Thyroid gland (tissue), 4 donors: ENCODE measurements around the gene GEMIN2. TPM values are rescaled to one million over a fixed set of nuclear protein-coding genes. Genes with fewer than 3 reads are reported as not detected.
"Not testable (repeated sequence)": the region's sequence is repeated elsewhere in the genome, so short reads cannot be mapped to it uniquely, and the experiment has no call there.

Experiments
- DNase-seq, 2 donors: peaks; one replicate each; pipeline ENCODE4 v3.0.0-alpha.2; 2019
- H3K27ac ChIP-seq, 3 donors: fragments of 200-600 bp; sonication (generic); 1 replicate in 2 of 3; 2 replicates in 1 of 3; pipeline ENCODE4 v1.5.1; 2016 to 2019; ENCODE audit warnings: mild to moderate bottlenecking in 1 of 3, moderate library complexity in 1 of 3
- H3K27me3 ChIP-seq: fragments of 200-600 bp; sonication (generic); one replicate; pipeline ENCODE4 v1.5.1; 2019
- H3K36me3 ChIP-seq, 2 donors: fragments of 200-600 bp; sonication (generic); one replicate each; pipeline ENCODE4 v1.5.1; 2016 to 2019
- H3K4me1 ChIP-seq, 2 donors: fragments of 200-600 bp; sonication (generic); one replicate each; pipeline ENCODE4 v1.5.1; 2017 to 2019
- H3K4me3 ChIP-seq, 3 donors: fragments of 200-600 bp; sonication (generic); replicated peaks in 1 of 3; 1 replicate in 2 of 3; 2 replicates in 1 of 3; pipeline ENCODE4 v1.5.1; 2016; ENCODE audit warnings: mild to moderate bottlenecking in 1 of 3
- H3K9me3 ChIP-seq: fragments of 200-600 bp; sonication (generic); one replicate; pipeline ENCODE4 v1.5.1; 2017
- CTCF ChIP-seq, 6 experiments: fragments of 200-600 bp in 3 of 6; fragments of 450-650 bp in 3 of 6; sonication (generic) in 3 of 6; IDR thresholded peaks; one replicate each; pipeline ENCODE4 v1.5.1; 2016 to 2019; ENCODE audit warnings: antibody characterized with exemption in 6 of 6, mild to moderate bottlenecking in 2 of 6, inconsistent platforms in 1 of 6, moderate library complexity in 1 of 6
- POLR2A ChIP-seq, 2 donors: fragments of 450-650 bp; IDR thresholded peaks; one replicate each; pipeline ENCODE4 v1.6.1; 2017; ENCODE audit warnings: antibody characterized with exemption in 2 of 2, mild to moderate bottlenecking in 2 of 2, moderate library complexity in 1 of 2
- WGBS, 2 donors: methylation state at CpG; one replicate each; pipeline ENCODE4 v1.1.5; 2017; 5-methylcytosine and 5-hydroxymethylcytosine counted together
- intact Hi-C: fragments of 100-400 bp; cut with DNase I; formaldehyde crosslinking; loops from one replicate; pipeline ENCODE4 v1.15.1; 2023
- total RNA-seq, 4 donors: library from RNA; depleted of rRNA; stranded (reverse); fragments of >200 nt; gene quantifications; one replicate each; pipeline ENCODE4 v1.2.3, GENCODE V29; 2016

Gene GEMIN2
- total RNA-seq, 4 donors from 2014 or later, result 11.3 to 33.7 (median 18.2) TPM

- Histone ChIP-seq H3K9me3 (no peaks in the 10 kb centered on the region), H3K27ac (no peak overlapping the region), H3K36me3 (peaks cover 53 to 70% of the 10 kb centered on the region in 2 donors), H3K4me3 (no peak overlapping the region), H3K4me1 (peaks cover 0 to 10% of the 10 kb centered on the region in 2 donors), H3K27me3 (no peaks in the 10 kb centered on the region)
- intact Hi-C loops, result loop anchor here (10.0 kb wide), 1 partner anchor 74 kb away; no protein-coding TSS in a partner anchor
- TF ChIP-seq POLR2A (IDR thresholded peaks at IDR 0.05) (no peak), CTCF (IDR thresholded peaks at IDR 0.05) (no peak)
- no peak for DNase-seq
- WGBS, 2 donors, result 88 to 91% methylated on average over 5 of the region's 5 CpGs
Observed at GRCh38 chr14:39180553-39180952, 66.4 kb downstream of the GEMIN2 start.

GRCh38 chr14:39181026-39181692 is 67.0 kb downstream of the GEMIN2 start:
- Histone ChIP-seq H3K9me3 (no peaks in the 10 kb centered on the region), H3K27ac (no peak overlapping the region), H3K36me3 (peaks cover 53 to 70% of the 10 kb centered on the region in 2 donors), H3K27me3 (no peaks in the 10 kb centered on the region), H3K4me3 (no peak overlapping the region), H3K4me1 (peaks cover 0 to 6% of the 10 kb centered on the region in 2 donors)
- no peak for DNase-seq
- 96 to 97% methylated on average over 7 of the region's 7 CpGs for WGBS, 2 donors
- intact Hi-C loops, result loop anchor here (10.0 kb wide), 1 partner anchor 74 kb away; no protein-coding TSS in a partner anchor
- TF ChIP-seq POLR2A (IDR thresholded peaks at IDR 0.05), result no peak
- no peak for TF ChIP-seq CTCF (IDR thresholded peaks at IDR 0.05)

- DNase-seq, result no peak
- H3K27ac ChIP-seq, result no peak overlapping the region
- WGBS, 2 donors, result 83 to 88% methylated on average over 5 of the region's 5 CpGs
- H3K9me3 ChIP-seq, result no peaks in the 10 kb centered on the region
- no peaks in the 10 kb centered on the region for H3K27me3 ChIP-seq
- no peak overlapping the region for H3K4me3 ChIP-seq
- peaks cover 51 to 68% of the 10 kb centered on the region in 2 donors for H3K36me3 ChIP-seq
- peaks cover 0 to 1% of the 10 kb centered on the region in 2 donors for H3K4me1 ChIP-seq
- intact Hi-C loops, result loop anchor here (10.0 kb wide), 1 partner anchor 73 kb away; no protein-coding TSS in a partner anchor
- TF ChIP-seq POLR2A (IDR thresholded peaks at IDR 0.05) (no peak), CTCF (IDR thresholded peaks at IDR 0.05) (no peak)
Observed at GRCh38 chr14:39181693-39182047, 67.5 kb downstream of the GEMIN2 start.

DNA sequence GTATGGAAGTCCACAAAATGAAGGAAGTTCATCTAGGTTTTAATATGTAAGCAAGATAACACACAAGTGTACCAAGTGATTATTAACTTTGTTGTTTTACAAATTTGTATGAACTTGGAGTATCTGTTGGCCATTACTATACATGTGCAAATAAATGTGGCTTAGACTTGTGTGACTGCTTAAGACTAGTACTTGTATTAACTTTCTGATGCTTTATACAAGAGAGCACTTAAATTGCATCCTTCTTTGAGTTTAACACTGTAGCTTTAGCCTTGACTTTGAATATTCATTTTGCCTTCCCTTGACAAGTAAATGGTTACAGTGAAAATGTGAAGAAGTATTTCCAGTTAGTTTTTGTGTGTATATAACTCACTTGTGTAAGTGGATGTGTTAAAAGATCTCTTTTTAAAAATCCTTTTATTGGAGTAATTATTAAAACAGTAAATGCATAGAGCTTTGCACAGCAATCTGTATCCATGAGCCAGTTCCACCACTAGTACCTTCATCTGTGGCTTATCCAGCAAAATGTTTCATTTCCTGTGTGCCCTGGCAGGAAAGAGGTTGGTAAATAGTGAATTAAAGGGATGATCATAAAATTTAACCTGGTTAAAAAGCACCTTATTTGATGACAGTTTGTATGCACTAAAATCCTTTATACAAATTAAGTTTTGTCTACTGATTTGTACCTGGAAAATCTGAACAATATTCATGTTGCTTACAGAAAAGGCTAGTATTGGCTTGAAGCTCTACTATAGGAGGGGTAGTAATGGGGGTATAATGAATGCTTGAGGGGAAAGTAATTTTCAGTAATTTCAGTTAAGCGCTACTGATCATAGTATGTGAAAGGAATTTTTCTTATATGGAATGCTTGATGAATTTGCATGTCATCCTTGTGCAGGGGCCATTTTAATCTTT is 68.9 kb downstream of the GEMIN2 start:
- Histone ChIP-seq H3K4me3 (no peak overlapping the region), H3K9me3 (no peaks in the 10 kb centered on the region), H3K4me1 (no peaks in the 10 kb centered on the region), H3K27me3 (no peaks in the 10 kb centered on the region), H3K27ac (no peak overlapping the region), H3K36me3 (peaks cover 38 to 54% of the 10 kb centered on the region in 2 donors)
- TF ChIP-seq POLR2A (IDR thresholded peaks at IDR 0.05) (no peak), CTCF (IDR thresholded peaks at IDR 0.05) (no peak)
- intact Hi-C loops, result loop anchor here (10.0 kb wide), 1 partner anchor 72 kb away; no protein-coding TSS in a partner anchor
- 88 to 96% methylated on average over 1 of the region's 1 CpG for WGBS, 2 donors
- no peak for DNase-seq

DNA sequence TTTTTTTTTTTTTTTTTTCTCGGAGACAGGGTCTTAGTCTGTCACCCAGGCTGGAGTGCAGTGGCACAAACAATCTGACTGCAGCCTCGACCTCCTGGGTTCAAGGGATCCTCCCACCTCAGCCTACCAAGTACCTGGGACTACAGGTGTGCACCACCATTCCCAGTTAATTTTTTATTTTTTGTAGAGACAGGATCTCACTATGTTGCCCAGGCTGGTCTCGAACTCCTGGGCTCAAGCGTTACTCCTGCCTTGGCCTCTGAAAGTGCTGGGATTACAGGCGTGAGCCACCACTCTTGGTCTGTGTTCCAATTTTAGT is 69.5 kb downstream of the GEMIN2 start:
- intact Hi-C loops, result loop anchor here (10.0 kb wide), 1 partner anchor 71 kb away; no protein-coding TSS in a partner anchor
- not testable (repeated sequence) for H3K27me3 ChIP-seq, DNase-seq, H3K4me1 ChIP-seq, H3K9me3 ChIP-seq, H3K4me3 ChIP-seq, H3K27ac ChIP-seq
- WGBS, 2 donors, result 91 to 96% methylated on average over 5 of the region's 5 CpGs
- peaks cover 31 to 48% of the 10 kb centered on the region in 2 donors for H3K36me3 ChIP-seq
